HG03457 (cell line): ENCODE measurements around the gene USP43.

Experiments used
- ATAC-seq: cut with Tn5 transposase; IDR thresholded peaks from one replicate; pipeline ENCODE4 v1.9.1; 2021; ENCODE audit warnings: moderate number of reproducible peaks; ENCODE audit not compliant: unreplicated experiment

Gene USP43

DNA sequence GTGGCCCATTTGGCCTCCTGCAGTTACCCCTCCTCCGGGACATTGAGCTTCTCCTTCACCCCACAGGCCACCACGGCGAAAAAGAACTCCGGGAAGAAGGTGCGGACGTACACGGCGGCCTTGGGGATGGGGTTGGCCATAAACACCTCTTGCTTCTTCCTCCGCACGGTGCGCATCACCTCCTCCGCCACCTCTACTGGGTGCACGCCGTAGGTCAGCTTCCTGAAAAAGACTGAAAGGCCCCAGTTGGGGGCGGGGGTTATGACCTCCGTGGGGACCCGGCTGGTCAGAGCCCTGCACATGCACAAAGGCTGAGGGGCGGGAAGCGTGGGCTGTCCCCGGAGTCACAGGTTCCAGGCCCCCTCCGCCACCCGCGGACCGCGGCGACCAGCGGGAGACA is 126.1 kb downstream of the USP43 start:
- ATAC-seq = no peak

DNA sequence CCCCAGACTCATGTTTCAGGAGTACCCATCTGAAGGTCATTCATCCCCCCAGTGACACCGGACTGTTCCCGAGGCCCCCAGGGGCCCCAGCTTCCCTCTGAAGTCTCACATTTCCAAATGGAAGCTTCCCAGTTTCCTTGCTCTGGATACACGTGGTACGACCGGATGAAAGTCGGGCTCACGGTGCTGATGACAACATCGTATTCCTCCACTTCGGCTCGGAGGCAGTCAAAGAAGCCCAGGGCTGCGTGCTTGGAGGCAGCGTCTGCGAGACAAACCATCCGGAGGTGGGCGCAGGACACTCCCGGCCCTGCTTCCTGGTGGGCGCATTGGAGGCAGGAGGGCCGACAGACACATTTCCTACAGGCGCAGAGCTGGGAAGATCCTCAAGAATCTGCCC is 127.3 kb downstream of the USP43 start:
- no peak for ATAC-seq

DNA sequence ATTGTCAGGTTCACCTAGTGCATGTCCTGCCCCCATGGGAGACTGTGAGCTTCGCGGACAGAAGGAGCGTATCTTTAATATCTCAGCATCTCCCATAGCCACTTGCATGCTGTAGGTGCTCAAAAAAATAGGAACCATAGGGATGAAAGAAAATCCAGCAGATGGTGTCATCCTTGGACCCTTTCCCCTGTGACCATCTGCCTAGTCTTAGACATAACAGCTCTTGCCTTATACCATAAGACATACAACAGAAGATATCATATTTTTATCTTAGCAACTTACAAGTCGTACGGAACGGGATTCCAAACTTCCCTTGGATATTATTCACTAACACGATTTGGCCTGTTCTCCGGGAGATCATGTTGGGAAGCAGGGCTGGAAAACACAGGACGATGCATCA is 131.6 kb downstream of the USP43 start:
- no peak for ATAC-seq
